Gastroesophageal sphincter (tissue), 3 donors: ENCODE data around the gene HMGN1.
A peak's percentile ranks its signal among the peaks of the same experiment; 100 is the strongest.

Experiments
- POLR2A ChIP-seq, 2 donors: fragments of 450-650 bp; IDR thresholded peaks; one replicate each; pipeline ENCODE4 v1.6.1; 2017; ENCODE audit warnings: antibody characterized with exemption in 2 of 2, mild to moderate bottlenecking in 2 of 2, moderate library complexity in 1 of 2
- TF ChIP-seq, protein P1 (sequence below), 4 experiments: fragments of 200-600 bp in 2 of 4; fragments of 450-650 bp in 2 of 4; sonication (generic) in 1 of 4; IDR thresholded peaks; one replicate each; pipeline ENCODE4 v1.5.1; 2017 to 2019; ENCODE audit warnings: antibody characterized with exemption in 4 of 4, mild to moderate bottlenecking in 2 of 4, moderate library complexity in 2 of 4

DNA sequence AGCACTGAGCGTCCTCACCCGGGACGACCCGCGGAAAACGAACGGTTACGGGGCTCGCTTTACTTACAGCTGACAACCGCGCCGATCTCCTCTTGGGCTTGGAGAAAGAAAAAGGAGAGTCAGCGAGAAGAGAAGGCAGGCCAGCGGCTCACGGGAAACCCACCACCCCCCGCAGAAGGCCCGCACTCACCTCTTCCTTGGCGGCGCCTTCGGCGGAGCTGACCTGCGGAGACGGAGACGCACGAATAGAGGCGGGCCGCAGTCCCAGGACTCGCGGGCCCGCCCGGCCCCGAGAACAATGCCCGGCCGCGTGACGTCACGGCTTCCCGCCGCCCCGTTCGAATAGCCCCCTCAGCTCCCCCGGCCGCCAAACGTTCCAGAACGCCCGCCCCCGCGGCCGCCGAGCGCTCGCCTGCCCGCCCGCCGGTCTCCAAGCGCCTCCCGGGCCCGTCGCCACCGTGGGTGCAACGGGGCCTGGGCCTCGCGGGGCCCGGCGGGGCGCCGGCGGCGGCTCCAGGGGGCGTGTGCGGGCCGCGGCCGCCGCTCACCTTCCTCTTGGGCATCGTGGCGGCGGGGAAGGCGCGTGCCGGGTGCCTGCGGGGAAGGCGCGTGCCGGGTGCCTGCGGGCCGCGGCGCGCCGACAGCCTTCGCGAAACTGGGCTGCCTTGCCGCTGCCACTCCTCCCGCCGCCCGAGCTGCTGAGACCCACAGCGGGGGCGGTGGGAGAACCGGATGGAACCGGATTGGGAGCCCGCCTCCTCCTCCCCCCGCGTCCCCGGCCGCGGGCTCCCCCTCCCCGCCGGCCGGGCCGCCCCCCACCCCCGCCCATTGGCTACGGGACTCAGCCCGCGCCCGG is at the start of gene HMGN1:
- TF ChIP-seq, protein P1, sequence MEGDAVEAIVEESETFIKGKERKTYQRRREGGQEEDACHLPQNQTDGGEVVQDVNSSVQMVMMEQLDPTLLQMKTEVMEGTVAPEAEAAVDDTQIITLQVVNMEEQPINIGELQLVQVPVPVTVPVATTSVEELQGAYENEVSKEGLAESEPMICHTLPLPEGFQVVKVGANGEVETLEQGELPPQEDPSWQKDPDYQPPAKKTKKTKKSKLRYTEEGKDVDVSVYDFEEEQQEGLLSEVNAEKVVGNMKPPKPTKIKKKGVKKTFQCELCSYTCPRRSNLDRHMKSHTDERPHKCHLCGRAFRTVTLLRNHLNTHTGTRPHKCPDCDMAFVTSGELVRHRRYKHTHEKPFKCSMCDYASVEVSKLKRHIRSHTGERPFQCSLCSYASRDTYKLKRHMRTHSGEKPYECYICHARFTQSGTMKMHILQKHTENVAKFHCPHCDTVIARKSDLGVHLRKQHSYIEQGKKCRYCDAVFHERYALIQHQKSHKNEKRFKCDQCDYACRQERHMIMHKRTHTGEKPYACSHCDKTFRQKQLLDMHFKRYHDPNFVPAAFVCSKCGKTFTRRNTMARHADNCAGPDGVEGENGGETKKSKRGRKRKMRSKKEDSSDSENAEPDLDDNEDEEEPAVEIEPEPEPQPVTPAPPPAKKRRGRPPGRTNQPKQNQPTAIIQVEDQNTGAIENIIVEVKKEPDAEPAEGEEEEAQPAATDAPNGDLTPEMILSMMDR (IDR thresholded peaks at IDR 0.05): peak in 2 of 4 experiments; percentile 3 to 15
- TF ChIP-seq POLR2A (IDR thresholded peaks at IDR 0.05): peak; percentile 31 to 67
